ENCODE data around the gene EHF. TPM values are rescaled to one million over a fixed set of nuclear protein-coding genes. Genes with fewer than 3 reads are reported as not detected.
"Not testable (repeated sequence)": the region's sequence is repeated elsewhere in the genome, so short reads cannot be mapped to it uniquely, and the experiment has no call there.

The EHF gene
- total RNA-seq, 2 donors from 2014 or later = 0.35 TPM; not detected in 1

DNA sequence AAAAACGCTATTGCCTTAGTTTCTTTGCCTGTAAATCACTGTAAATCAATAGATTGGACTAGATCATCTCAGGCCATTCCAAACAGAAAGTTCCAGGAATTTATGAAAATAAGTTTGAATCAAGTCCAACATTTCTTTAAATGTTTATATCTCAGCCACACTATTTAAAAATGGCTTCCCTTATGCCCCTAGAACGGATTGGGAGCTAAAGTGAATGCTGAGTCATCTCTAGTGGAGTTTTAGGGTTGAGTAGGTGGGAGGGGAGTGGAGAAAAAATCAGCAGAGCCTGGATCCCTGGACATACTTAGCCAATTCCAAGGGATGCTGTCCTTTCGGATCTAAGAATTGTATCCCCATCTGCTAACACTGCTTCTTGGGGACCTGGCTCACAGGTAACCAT lies 48.6 kb downstream of the EHF start:
- no peaks in the 10 kb centered on the region for H3K36me3 Mint-ChIP-seq (ENCODE audit: low read depth)
- H3K4me1 Mint-ChIP-seq = peaks cover 4% of the 10 kb centered on the region
- H3K27ac Mint-ChIP-seq = no peak overlapping the region
- ATAC-seq (replicated peaks) = no peak
- peaks cover 23% of the 10 kb centered on the region for H3K27me3 Mint-ChIP-seq
- no peaks in the 10 kb centered on the region for H3K9me3 Mint-ChIP-seq
- no peak overlapping the region for H3K4me3 Mint-ChIP-seq

DNA sequence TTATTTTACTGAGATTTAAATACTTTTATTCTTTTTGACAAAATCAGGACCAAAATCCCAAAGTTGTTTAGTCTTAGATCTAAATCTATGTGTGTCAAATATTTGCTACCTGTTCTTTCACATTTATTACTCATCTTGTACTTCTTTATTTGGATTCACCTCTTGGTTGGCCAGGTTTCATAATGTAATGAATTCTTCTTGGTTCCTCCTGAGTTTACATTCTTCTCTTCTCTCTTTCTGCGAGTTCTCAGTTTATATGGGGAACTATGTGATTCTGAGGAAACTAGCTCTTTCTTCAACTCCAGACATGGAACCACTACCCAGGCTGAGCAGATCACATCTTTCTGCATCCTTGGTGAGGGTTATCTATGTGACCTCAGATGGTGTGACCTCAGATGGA lies 50.2 kb downstream of the EHF start:
- Mint-ChIP-seq H3K9me3 (no peaks in the 10 kb centered on the region), H3K27ac (no peak overlapping the region), H3K36me3 (ENCODE audit: low read depth) (no peaks in the 10 kb centered on the region), H3K4me1 (peaks cover 4% of the 10 kb centered on the region), H3K4me3 (no peak overlapping the region), H3K27me3 (peaks cover 27% of the 10 kb centered on the region)
- no peak for ATAC-seq (replicated peaks)

DNA sequence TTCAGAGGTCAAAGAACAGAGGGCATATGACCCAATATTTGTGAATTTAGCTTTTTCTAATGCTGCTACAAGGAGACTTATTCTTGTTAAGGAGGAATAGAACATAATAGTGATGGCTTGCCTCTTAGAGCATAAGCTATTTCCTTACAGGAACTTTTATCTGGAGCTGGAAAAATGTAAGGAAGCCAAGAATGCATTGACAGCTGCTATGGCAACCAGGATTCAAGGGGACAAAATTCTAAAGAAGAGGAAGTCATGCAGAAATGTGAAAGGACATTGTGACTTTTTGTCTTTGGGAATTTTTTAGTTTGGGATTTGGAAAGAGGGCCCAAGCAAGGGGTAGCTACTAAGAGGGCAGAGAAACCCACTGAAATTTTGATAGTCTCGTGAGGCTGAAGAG lies 51.1 kb downstream of the EHF start:
- Mint-ChIP-seq H3K27me3 (peaks cover 25% of the 10 kb centered on the region), H3K9me3 (no peaks in the 10 kb centered on the region), H3K4me3 (no peak overlapping the region), H3K36me3 (ENCODE audit: low read depth) (no peaks in the 10 kb centered on the region), H3K27ac (no peak overlapping the region), H3K4me1 (no peaks in the 10 kb centered on the region)
- ATAC-seq (replicated peaks) = no peak

DNA sequence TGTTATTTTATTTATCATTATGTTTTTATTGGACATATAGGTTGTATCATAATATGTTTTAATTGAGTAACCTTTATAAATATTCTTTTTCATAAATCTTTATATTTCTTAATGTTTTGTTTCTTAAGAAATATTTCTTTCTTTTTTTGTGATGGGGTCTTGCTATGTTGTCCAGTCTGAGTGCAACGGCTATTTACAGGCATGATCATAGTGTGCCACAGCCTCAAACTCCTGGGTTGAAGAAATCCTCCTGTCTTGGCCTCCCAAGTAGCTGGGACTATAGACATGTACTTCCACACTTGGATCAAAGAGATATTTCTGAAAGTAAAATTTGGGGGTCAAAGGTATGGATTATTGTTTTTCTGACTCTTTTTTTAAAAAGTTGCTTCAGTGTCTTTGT lies 53.1 kb downstream of the EHF start:
- no peak for ATAC-seq (replicated peaks)
- no peaks in the 10 kb centered on the region for H3K36me3 Mint-ChIP-seq (ENCODE audit: low read depth)
- H3K4me3 Mint-ChIP-seq = no peak overlapping the region
- H3K27ac Mint-ChIP-seq = no peak overlapping the region
- no peaks in the 10 kb centered on the region for H3K4me1 Mint-ChIP-seq
- no peaks in the 10 kb centered on the region for H3K9me3 Mint-ChIP-seq
- peaks cover 13% of the 10 kb centered on the region for H3K27me3 Mint-ChIP-seq

- Mint-ChIP-seq H3K4me1 (no peaks in the 10 kb centered on the region), H3K36me3 (ENCODE audit: low read depth) (no peaks in the 10 kb centered on the region), H3K4me3 (no peak overlapping the region), H3K27me3 (peaks cover 13% of the 10 kb centered on the region), H3K9me3 (no peaks in the 10 kb centered on the region), H3K27ac (no peak overlapping the region)
- ATAC-seq (replicated peaks) = no peak
These were observed 55.3 kb downstream of the EHF start for GRCh38 chr11:34676227-34676626.

GRCh38 chr11:34679681-34680080 lies 58.8 kb downstream of the EHF start:
- Mint-ChIP-seq H3K27me3 (peaks cover 8% of the 10 kb centered on the region), H3K9me3 (no peaks in the 10 kb centered on the region), H3K4me1 (no peaks in the 10 kb centered on the region), H3K36me3 (ENCODE audit: low read depth) (no peaks in the 10 kb centered on the region), H3K4me3 (no peak overlapping the region), H3K27ac (no peak overlapping the region)
- no peak for ATAC-seq (replicated peaks)

DNA sequence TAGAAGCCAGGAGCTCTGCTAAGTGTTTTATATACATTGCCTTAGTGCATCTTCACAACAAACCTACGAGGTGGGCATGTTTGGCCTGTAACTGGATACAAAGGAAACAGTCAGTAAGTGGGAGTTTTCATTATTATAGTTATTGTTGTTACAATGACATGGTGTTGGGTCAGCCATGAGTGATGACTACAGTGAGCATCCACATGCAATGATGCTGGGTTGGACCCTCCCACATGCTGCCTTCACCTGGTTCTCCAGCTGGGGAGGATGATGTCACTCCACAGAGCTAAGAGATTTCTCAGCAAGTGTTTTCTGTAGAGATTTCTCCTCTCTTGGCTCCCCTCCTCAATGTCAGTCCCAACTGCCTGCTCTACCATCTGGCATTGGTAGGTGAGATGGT lies 59.3 kb downstream of the EHF start:
- H3K27ac Mint-ChIP-seq = no peak overlapping the region
- no peaks in the 10 kb centered on the region for H3K4me1 Mint-ChIP-seq
- H3K9me3 Mint-ChIP-seq = no peaks in the 10 kb centered on the region
- H3K4me3 Mint-ChIP-seq = no peak overlapping the region
- peaks cover 7% of the 10 kb centered on the region for H3K27me3 Mint-ChIP-seq
- H3K36me3 Mint-ChIP-seq (ENCODE audit: low read depth) = no peaks in the 10 kb centered on the region
- no peak for ATAC-seq (replicated peaks)

GRCh38 chr11:34680918-34681586 lies 60.2 kb downstream of the EHF start:
- Mint-ChIP-seq H3K9me3 (no peaks in the 10 kb centered on the region), H3K4me3 (no peak overlapping the region), H3K4me1 (no peaks in the 10 kb centered on the region), H3K27me3 (peaks cover 3% of the 10 kb centered on the region), H3K36me3 (ENCODE audit: low read depth) (no peaks in the 10 kb centered on the region), H3K27ac (no peak overlapping the region)
- no peak for ATAC-seq (replicated peaks)

DNA sequence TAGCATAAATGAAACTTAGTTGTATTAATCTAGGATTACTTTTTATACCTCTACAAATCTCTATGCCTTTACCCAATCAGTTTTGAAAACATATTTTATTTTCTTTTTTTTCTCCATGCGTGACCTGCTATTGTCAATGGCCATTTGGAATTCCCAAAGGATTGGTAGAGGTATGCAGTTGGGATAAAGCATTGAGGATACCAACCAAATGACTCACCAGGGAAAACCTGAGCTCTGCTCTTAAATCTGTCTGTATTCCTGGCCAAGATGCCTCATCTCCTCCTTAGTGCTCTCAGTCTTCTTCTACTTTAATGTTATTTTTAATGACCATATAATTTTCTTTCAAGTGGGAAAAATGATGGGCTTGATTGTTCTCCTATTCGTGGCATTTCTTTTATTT lies 61.9 kb downstream of the EHF start:
- H3K4me1 Mint-ChIP-seq = no peaks in the 10 kb centered on the region
- H3K9me3 Mint-ChIP-seq = no peaks in the 10 kb centered on the region
- no peak overlapping the region for H3K27ac Mint-ChIP-seq
- no peak overlapping the region for H3K4me3 Mint-ChIP-seq
- no peak for ATAC-seq (replicated peaks)
- no peaks in the 10 kb centered on the region for H3K27me3 Mint-ChIP-seq
- H3K36me3 Mint-ChIP-seq (ENCODE audit: low read depth) = no peaks in the 10 kb centered on the region

GRCh38 chr11:34683396-34683795 lies 62.5 kb downstream of the EHF start:
- Mint-ChIP-seq H3K4me3 (no peak overlapping the region), H3K27ac (no peak overlapping the region)

DNA sequence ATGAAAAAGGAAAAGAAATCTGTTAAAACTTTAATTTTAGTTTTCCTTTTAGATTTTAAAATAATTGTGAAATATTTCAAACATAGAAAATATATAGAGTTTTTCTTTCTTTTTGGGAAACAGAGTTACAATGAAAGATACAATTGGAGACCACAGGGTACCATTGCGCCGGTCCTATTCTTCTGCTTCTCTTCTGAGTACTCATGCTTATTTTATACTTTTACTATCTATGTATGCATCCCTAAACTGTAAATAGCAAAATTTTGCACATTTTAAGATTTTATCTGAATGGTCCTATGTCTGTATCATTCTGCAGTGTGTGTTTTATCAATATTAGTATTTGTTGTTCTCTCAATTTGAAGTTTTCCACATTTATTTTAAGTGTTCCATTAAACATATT lies 65.0 kb downstream of the EHF start:
- Mint-ChIP-seq H3K27me3 (no peaks in the 10 kb centered on the region), H3K36me3 (ENCODE audit: low read depth) (no peaks in the 10 kb centered on the region), H3K4me1 (no peaks in the 10 kb centered on the region), H3K27ac (no peak overlapping the region), H3K9me3 (no peaks in the 10 kb centered on the region), H3K4me3 (no peak overlapping the region)
- ATAC-seq (replicated peaks) = no peak

More at GRCh38 chr11:34683396-34683795, 62.5 kb downstream of the EHF start:
- H3K27me3 Mint-ChIP-seq = no peaks in the 10 kb centered on the region
- H3K4me1 Mint-ChIP-seq = no peaks in the 10 kb centered on the region
- no peaks in the 10 kb centered on the region for H3K36me3 Mint-ChIP-seq (ENCODE audit: low read depth)
- no peaks in the 10 kb centered on the region for H3K9me3 Mint-ChIP-seq
- ATAC-seq (replicated peaks) = no peak

GRCh38 chr11:34692299-34692698 lies 71.4 kb downstream of the EHF start:
- not testable (repeated sequence) for H3K27ac Mint-ChIP-seq; H3K36me3 Mint-ChIP-seq (ENCODE audit: low read depth); H3K4me1 Mint-ChIP-seq; ATAC-seq (replicated peaks); H3K9me3 Mint-ChIP-seq; H3K4me3 Mint-ChIP-seq
- H3K27me3 Mint-ChIP-seq = peaks cover 22% of the 10 kb centered on the region

DNA sequence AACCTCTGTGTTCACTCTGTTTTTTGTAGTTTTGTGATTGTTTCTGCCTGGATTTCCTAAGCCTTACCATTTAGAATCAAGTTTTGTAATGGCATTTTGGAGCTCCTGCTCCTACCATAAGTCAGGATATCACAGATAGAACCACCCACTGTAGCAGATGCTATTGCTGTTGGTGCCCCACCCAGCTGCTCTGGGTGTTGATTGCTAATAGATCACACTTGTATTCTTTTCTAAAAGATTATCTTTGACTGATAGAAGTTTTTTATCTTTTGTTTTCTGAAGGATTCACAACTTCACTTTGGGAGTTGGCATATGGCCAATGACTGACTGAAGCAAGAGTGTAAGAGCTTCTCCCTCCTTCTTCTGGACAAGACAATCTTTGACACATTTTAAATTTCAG lies 76.0 kb downstream of the EHF start:
- Mint-ChIP-seq H3K27me3 (peaks cover 28% of the 10 kb centered on the region), H3K27ac (no peak overlapping the region), H3K9me3 (no peaks in the 10 kb centered on the region), H3K4me1 (no peaks in the 10 kb centered on the region), H3K36me3 (ENCODE audit: low read depth) (no peaks in the 10 kb centered on the region), H3K4me3 (no peak overlapping the region)
- ATAC-seq (replicated peaks) = no peak

DNA sequence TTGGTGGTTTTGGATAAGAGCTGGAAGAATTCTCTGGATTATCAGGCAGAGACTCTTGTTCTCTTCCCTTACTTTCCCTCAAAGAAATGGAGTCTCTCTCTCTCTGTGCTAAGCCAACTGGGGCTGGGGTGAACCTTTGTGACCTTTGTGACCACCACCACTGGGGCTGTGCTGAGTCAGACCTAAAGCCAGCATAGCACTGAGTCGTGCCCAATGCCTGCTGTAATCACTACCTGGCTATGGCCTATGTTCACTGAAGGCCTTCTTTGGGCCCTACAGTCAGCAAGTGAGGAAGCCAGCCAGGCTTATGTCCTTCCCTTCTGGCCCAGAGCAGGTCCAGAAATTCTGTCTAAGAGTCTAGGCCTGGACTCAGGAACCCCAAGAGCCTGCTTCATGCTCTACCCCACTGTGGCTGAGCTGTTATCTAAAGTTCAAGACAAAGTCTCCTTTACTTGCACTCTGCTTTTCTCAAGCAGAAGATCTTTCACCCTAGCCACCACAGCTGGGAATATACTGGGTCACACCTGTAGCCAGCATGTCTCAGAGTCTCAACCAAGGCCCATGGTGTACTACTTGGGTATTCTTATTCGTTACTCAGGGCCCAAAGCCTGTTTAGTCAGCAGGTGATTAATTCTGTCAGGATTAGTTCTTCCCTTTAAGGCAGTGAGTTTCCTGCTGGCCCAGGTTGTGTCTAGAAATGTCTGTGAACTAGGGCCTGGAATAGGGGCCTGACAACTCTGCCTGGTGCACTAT lies 86.0 kb downstream of the EHF start:
- ATAC-seq (replicated peaks) = no peak
- Mint-ChIP-seq H3K27ac (no peak overlapping the region), H3K36me3 (ENCODE audit: low read depth) (no peaks in the 10 kb centered on the region), H3K27me3 (peaks cover 11% of the 10 kb centered on the region), H3K4me1 (no peaks in the 10 kb centered on the region), H3K9me3 (no peaks in the 10 kb centered on the region), H3K4me3 (no peak overlapping the region)

DNA sequence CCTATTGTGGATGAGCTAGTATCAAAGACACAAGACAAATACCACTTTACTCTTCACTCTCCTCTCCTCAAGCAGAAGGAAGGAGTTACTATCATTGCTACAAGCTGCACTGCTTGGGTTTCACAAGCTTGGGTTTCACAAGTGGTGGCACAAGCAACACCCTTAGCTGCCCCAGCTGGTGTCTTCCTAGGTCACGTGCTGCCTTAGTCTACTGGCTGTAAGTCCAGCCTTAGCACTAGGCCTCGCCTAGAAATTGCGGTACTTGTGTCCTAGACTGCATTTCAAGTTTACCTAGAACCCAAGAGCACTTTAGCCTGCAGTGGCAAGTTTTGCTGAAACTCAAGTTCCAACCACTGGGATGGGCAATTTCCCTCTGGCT lies 86.6 kb downstream of the EHF start:
- Mint-ChIP-seq H3K4me1 (no peaks in the 10 kb centered on the region), H3K27me3 (peaks cover 14% of the 10 kb centered on the region), H3K4me3 (no peak overlapping the region), H3K9me3 (peaks cover 4% of the 10 kb centered on the region), H3K36me3 (ENCODE audit: low read depth) (no peaks in the 10 kb centered on the region), H3K27ac (no peak overlapping the region)
- ATAC-seq (replicated peaks) = no peak
